ENCODE measurements around the gene MMP24OS.

The MMP24OS gene

GRCh38 chr20:35251613-35251940 is 26.3 kb downstream of the MMP24OS start:
- Mint-ChIP-seq H3K9me3 (no peaks in the 10 kb centered on the region), H3K4me3 (no peak overlapping the region), H3K36me3 (ENCODE audit: low read depth) (no peaks in the 10 kb centered on the region), H3K27me3 (ENCODE audit: low read depth, poor library complexity) (peaks cover 12% of the 10 kb centered on the region), H3K4me1 (peaks cover 5% of the 10 kb centered on the region), H3K27ac (no peak overlapping the region)
- no peak for TF ChIP-seq CTCF (IDR thresholded peaks at IDR 0.05)
- DNase-seq, result no peak

- Mint-ChIP-seq H3K9me3 (no peaks in the 10 kb centered on the region), H3K36me3 (ENCODE audit: low read depth) (no peaks in the 10 kb centered on the region), H3K27ac (no peak overlapping the region), H3K4me1 (peaks cover 5% of the 10 kb centered on the region), H3K4me3 (no peak overlapping the region), H3K27me3 (ENCODE audit: low read depth, poor library complexity) (peaks cover 8% of the 10 kb centered on the region)
- no peak for DNase-seq
- TF ChIP-seq CTCF (IDR thresholded peaks at IDR 0.05), result no peak
These were observed 29.1 kb downstream of the MMP24OS start for GRCh38 chr20:35248641-35249475.

GRCh38 chr20:35246723-35247122 is 31.2 kb downstream of the MMP24OS start:
- H3K9me3 Mint-ChIP-seq, result no peaks in the 10 kb centered on the region
- H3K4me3 Mint-ChIP-seq, result no peak overlapping the region
- DNase-seq, result no peak
- H3K36me3 Mint-ChIP-seq (ENCODE audit: low read depth), result no peaks in the 10 kb centered on the region
- H3K27ac Mint-ChIP-seq, result no peak overlapping the region
- H3K4me1 Mint-ChIP-seq, result peaks cover 5% of the 10 kb centered on the region
- TF ChIP-seq CTCF (IDR thresholded peaks at IDR 0.05), result no peak
- H3K27me3 Mint-ChIP-seq (ENCODE audit: low read depth, poor library complexity), result peaks cover 12% of the 10 kb centered on the region

GRCh38 chr20:35243986-35244385 is 33.9 kb downstream of the MMP24OS start:
- no peak for DNase-seq
- Mint-ChIP-seq H3K27ac (no peak overlapping the region), H3K4me3 (no peak overlapping the region), H3K4me1 (no peaks in the 10 kb centered on the region), H3K27me3 (ENCODE audit: low read depth, poor library complexity) (peaks cover 29% of the 10 kb centered on the region), H3K36me3 (ENCODE audit: low read depth) (no peaks in the 10 kb centered on the region), H3K9me3 (no peaks in the 10 kb centered on the region)
- no peak for TF ChIP-seq CTCF (IDR thresholded peaks at IDR 0.05)

- H3K9me3 Mint-ChIP-seq, result no peaks in the 10 kb centered on the region
- H3K27me3 Mint-ChIP-seq (ENCODE audit: low read depth, poor library complexity), result peaks cover 36% of the 10 kb centered on the region
- no peak for TF ChIP-seq CTCF (IDR thresholded peaks at IDR 0.05)
- H3K36me3 Mint-ChIP-seq (ENCODE audit: low read depth), result no peaks in the 10 kb centered on the region
- DNase-seq, result no peak
- H3K4me3 Mint-ChIP-seq, result no peak overlapping the region
- H3K27ac Mint-ChIP-seq, result no peak overlapping the region
- no peaks in the 10 kb centered on the region for H3K4me1 Mint-ChIP-seq
These were observed 34.6 kb downstream of the MMP24OS start for GRCh38 chr20:35243317-35243716.

- Mint-ChIP-seq H3K4me1 (no peaks in the 10 kb centered on the region), H3K36me3 (ENCODE audit: low read depth) (no peaks in the 10 kb centered on the region), H3K27ac (no peak overlapping the region), H3K9me3 (peaks cover 3% of the 10 kb centered on the region), H3K27me3 (ENCODE audit: low read depth, poor library complexity) (peaks cover 38% of the 10 kb centered on the region), H3K4me3 (no peak overlapping the region)
- DNase-seq, result no peak
- TF ChIP-seq CTCF (IDR thresholded peaks at IDR 0.05), result no peak
These were observed 37.1 kb downstream of the MMP24OS start for GRCh38 chr20:35240811-35241293.

Data from nephron progenitor cell (in vitro differentiated cells).